ENCODE data around the gene SHISA7.

DNA sequence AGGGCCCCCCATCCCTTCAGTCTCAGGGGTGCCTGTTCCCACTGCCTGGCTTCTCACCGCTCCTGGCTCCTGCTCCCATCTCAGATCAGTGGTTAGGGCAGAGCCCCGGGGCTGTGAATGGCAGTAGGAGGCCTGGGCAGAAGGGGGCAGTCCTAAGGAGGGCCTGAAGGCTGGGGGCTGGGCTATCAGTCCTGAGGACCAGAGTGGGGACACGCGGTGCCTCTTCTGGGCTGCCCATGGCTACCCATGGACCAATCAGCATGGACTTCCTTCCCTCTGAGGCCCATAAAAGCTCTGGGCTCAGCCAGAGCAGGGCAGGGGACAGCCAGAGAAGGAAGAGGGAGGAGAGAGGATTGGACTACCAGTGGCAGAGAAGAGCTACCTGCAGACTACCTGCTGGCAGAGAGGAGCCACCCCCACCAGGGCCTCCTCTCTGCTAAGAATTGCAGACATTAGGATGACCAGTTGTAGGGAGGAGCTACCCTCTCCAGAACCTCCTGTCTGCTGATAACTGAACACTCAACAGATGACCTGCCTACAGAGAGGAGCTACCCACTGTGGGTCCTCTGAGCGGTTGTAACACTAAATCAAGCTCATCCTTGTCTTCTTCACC, 23.4 kb downstream of the SHISA7 start:
- TF ChIP-seq, protein P1, sequence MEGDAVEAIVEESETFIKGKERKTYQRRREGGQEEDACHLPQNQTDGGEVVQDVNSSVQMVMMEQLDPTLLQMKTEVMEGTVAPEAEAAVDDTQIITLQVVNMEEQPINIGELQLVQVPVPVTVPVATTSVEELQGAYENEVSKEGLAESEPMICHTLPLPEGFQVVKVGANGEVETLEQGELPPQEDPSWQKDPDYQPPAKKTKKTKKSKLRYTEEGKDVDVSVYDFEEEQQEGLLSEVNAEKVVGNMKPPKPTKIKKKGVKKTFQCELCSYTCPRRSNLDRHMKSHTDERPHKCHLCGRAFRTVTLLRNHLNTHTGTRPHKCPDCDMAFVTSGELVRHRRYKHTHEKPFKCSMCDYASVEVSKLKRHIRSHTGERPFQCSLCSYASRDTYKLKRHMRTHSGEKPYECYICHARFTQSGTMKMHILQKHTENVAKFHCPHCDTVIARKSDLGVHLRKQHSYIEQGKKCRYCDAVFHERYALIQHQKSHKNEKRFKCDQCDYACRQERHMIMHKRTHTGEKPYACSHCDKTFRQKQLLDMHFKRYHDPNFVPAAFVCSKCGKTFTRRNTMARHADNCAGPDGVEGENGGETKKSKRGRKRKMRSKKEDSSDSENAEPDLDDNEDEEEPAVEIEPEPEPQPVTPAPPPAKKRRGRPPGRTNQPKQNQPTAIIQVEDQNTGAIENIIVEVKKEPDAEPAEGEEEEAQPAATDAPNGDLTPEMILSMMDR (IDR thresholded peaks at IDR 0.05 in 8 of 11, conservative IDR thresholded peaks at IDR 0.05 in 3 of 11): no peak
- no peak for TF ChIP-seq POLR2AphosphoS5 (IDR thresholded peaks at IDR 0.05)

All from spleen (tissue), 7 donors.